ENCODE measurements around the gene MPIG6B. TPM values are rescaled to one million over a fixed set of nuclear protein-coding genes. Genes with fewer than 3 reads are reported as not detected.

Gene MPIG6B
- total RNA-seq, 1 experiment from 2014 or later: not detected

GRCh38 chr6:31717499-31718222 lies 5.5 kb upstream of the MPIG6B start:
- H3K56ac ChIP-seq (ENCODE audit: insufficient read length, low read depth, low read length): no peak overlapping the region
- no peaks in the 10 kb centered on the region for H3K79me2 ChIP-seq (ENCODE audit: insufficient read depth, low read length)
- H4K91ac ChIP-seq (ENCODE audit: insufficient read length, low read depth, low read length): no peak overlapping the region
- H3K27me3 ChIP-seq (ENCODE audit: insufficient read depth, low read length): no peaks in the 10 kb centered on the region
- no peak overlapping the region for H2BK12ac ChIP-seq (ENCODE audit: insufficient read length, low read depth, low read length)
- H2BK120ac ChIP-seq (ENCODE audit: low read depth, low read length, poor library complexity, severe bottlenecking): no peak overlapping the region
- H3K9me3 ChIP-seq (ENCODE audit: control insufficient read depth, low read depth, low read length): no peaks in the 10 kb centered on the region
- H4K20me1 ChIP-seq (ENCODE audit: control insufficient read depth, insufficient read depth, insufficient read length): no peaks in the 10 kb centered on the region
- no peak overlapping the region for H2BK15ac ChIP-seq (ENCODE audit: low read depth, low read length)
- H4K8ac ChIP-seq (replicated peaks; ENCODE audit: insufficient read length, low read depth, low read length): no peak overlapping the region
- Mint-ChIP-seq H3K27ac (peak overlapping the region; percentile 39 to 81 (median 59); a peak in 5 of 7 replicates), H3K27me3 (ENCODE audit: low read depth) (peaks cover under 1% of the 10 kb centered on the region), H3K9me3 (no peaks in the 10 kb centered on the region), H3K4me1 (peaks cover 38 to 49% of the 10 kb centered on the region in 2 experiments), H3K36me3 (ENCODE audit: insufficient read depth in 1 of 3, low read depth in 3 of 3) (no peaks in the 10 kb centered on the region), H3K4me3 (peak overlapping the region in 1 of 2 experiments; percentile 60; a peak in 2 of 5 replicates)
- H3K14ac ChIP-seq (ENCODE audit: insufficient read depth, low read length): no peak overlapping the region
- H3K79me1 ChIP-seq (ENCODE audit: insufficient read depth, low read depth, low read length, poor library complexity, severe bottlenecking): no peaks in the 10 kb centered on the region
- WGBS (ENCODE audit: extremely low coverage, insufficient read length, low lambda C conversion rate): no CpG with 5 or more reads among the region's 10 CpGs
- H3K18ac ChIP-seq (ENCODE audit: insufficient read length, low read depth, low read length): no peak overlapping the region
- no peak overlapping the region for H3K23ac ChIP-seq (ENCODE audit: insufficient read length, low read depth, low read length)
- H3T11ph ChIP-seq (ENCODE audit: low read length): no peak overlapping the region
- H3K27ac ChIP-seq (ENCODE audit: insufficient read length, low read depth, low read length): no peak overlapping the region
- H2BK5ac ChIP-seq (ENCODE audit: insufficient read length, low read length): no peak overlapping the region
- no peak overlapping the region for H3K9ac ChIP-seq (ENCODE audit: extremely low read depth, insufficient read length, low read length)
- no peak overlapping the region for H2BK20ac ChIP-seq (ENCODE audit: low read depth, low read length, poor library complexity, severe bottlenecking)
- H3K23me2 ChIP-seq (ENCODE audit: insufficient read length, low read depth, low read length, poor library complexity, severe bottlenecking): no peaks in the 10 kb centered on the region
- H3K4ac ChIP-seq (ENCODE audit: low read depth, low read length): no peak overlapping the region
- peak; percentile 85 for DNase-seq
- H3K4me1 ChIP-seq (ENCODE audit: insufficient read depth, low read length): peaks cover 10% of the 10 kb centered on the region; the same call in 1 of the 2 replicates
- no peak overlapping the region for H2AK5ac ChIP-seq (ENCODE audit: insufficient read length, low read length)
- TF ChIP-seq, protein P1, sequence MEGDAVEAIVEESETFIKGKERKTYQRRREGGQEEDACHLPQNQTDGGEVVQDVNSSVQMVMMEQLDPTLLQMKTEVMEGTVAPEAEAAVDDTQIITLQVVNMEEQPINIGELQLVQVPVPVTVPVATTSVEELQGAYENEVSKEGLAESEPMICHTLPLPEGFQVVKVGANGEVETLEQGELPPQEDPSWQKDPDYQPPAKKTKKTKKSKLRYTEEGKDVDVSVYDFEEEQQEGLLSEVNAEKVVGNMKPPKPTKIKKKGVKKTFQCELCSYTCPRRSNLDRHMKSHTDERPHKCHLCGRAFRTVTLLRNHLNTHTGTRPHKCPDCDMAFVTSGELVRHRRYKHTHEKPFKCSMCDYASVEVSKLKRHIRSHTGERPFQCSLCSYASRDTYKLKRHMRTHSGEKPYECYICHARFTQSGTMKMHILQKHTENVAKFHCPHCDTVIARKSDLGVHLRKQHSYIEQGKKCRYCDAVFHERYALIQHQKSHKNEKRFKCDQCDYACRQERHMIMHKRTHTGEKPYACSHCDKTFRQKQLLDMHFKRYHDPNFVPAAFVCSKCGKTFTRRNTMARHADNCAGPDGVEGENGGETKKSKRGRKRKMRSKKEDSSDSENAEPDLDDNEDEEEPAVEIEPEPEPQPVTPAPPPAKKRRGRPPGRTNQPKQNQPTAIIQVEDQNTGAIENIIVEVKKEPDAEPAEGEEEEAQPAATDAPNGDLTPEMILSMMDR (conservative IDR thresholded peaks at IDR 0.05): peak; percentile 62
- H2AFZ ChIP-seq (ENCODE audit: low read length): peak overlapping the region; percentile 83
- H3K4me2 ChIP-seq (ENCODE audit: insufficient read depth, insufficient read length, low read length): no peak overlapping the region
- no peak overlapping the region for H4K5ac ChIP-seq (ENCODE audit: insufficient read length, low read depth, low read length)
